Measurements from ENCODE around the gene CCDC71.

CCDC71 gene

GRCh38 chr3:49124991-49125670 is 41.0 kb downstream of the CCDC71 start:
- DNase-seq, result no peak

GRCh38 chr3:49124203-49124602 is 41.9 kb downstream of the CCDC71 start:
- no peak for DNase-seq

GRCh38 chr3:49123687-49124086 is 42.4 kb downstream of the CCDC71 start:
- DNase-seq, result no peak

- DNase-seq, result no peak
These were observed 43.1 kb downstream of the CCDC71 start for GRCh38 chr3:49122886-49123545.

GRCh38 chr3:49122451-49122850 is 43.7 kb downstream of the CCDC71 start:
- DNase-seq, result no peak

GRCh38 chr3:49122022-49122421 is 44.1 kb downstream of the CCDC71 start:
- no peak for DNase-seq

- DNase-seq, result no peak
These were observed 44.9 kb downstream of the CCDC71 start for GRCh38 chr3:49121132-49121736.

- DNase-seq, result peak; percentile 74 to 92
These were observed 45.5 kb downstream of the CCDC71 start, which contains the start of gene USP19 for GRCh38 chr3:49120438-49121131. USP19 (minus strand) TSS chr3:49120823; CDS start chr3:49119145, 1,678 bp downstream.

GRCh38 chr3:49120096-49120437 is 46.1 kb downstream of the CCDC71 start:
- DNase-seq, result no peak

GRCh38 chr3:49119439-49119838 is 46.7 kb downstream of the CCDC71 start:
- no peak for DNase-seq

GRCh38 chr3:49119036-49119435 is 47.1 kb downstream of the CCDC71 start:
- DNase-seq, result no peak

Data from hippocampal formation (tissue), 2 donors.